OCI-LY1 (cell line): ENCODE measurements around the gene HAUS1.

Experiments used
- CTCF ChIP-seq: fragments of 200-600 bp; sonication (generic), shearing (Covaris generic); IDR thresholded peaks from 2 replicates; pipeline ENCODE4 v1.5.1; 2017; ENCODE audit warnings: mild to moderate bottlenecking, antibody characterized with exemption, low read length, moderate library complexity, mixed read lengths
- EZH2 ChIP-seq: fragments of 200-600 bp; sonication (generic), shearing (Covaris generic); IDR thresholded peaks from 2 replicates; pipeline ENCODE4 v1.8.0; 2017; ENCODE audit warnings: borderline replicate concordance, mixed run types, mild to moderate bottlenecking, antibody characterized with exemption, low read length, moderate library complexity, mixed read lengths

- TF ChIP-seq CTCF (no peak), EZH2 (no peak)
Measured at GRCh38 chr18:46141199-46141598, 37.0 kb downstream of the HAUS1 start.
